H9 (cell line): ENCODE data around the gene GRK1. TPM values are rescaled to one million over a fixed set of nuclear protein-coding genes. Genes with fewer than 3 reads are reported as not detected.

Experiments used
- DNase-seq: peaks from one replicate; pipeline ENCODE4 v3.0.0-alpha.2; 2017
- H2AFZ ChIP-seq: one replicate; pipeline ENCODE4 v1.6.1; 2013; ENCODE audit warnings: mild to moderate bottlenecking, low read length, control low read depth, moderate library complexity
- H2AK5ac ChIP-seq: 2 replicates; pipeline ENCODE4 v1.6.1; 2013; ENCODE audit warnings: low read length, control low read depth, mixed read lengths; ENCODE audit not compliant: insufficient read length
- H2BK120ac ChIP-seq: one replicate; pipeline ENCODE4 v1.6.1; 2013; ENCODE audit warnings: low read depth, mild to moderate bottlenecking, low read length, control low read depth, inconsistent platforms; ENCODE audit not compliant: poor library complexity, severe bottlenecking
- H2BK12ac ChIP-seq: 2 replicates; pipeline ENCODE4 v1.6.1; 2013; ENCODE audit warnings: low read length, control low read depth, mixed read lengths, low read depth; ENCODE audit not compliant: insufficient read length
- H2BK15ac ChIP-seq: 2 replicates; pipeline ENCODE4 v1.6.1; 2013; ENCODE audit warnings: low read depth, low read length, control low read depth
- H2BK20ac ChIP-seq: one replicate; pipeline ENCODE4 v1.6.1; 2013; ENCODE audit warnings: low read depth, mild to moderate bottlenecking, low read length, control low read depth, inconsistent platforms; ENCODE audit not compliant: poor library complexity, severe bottlenecking
- H2BK5ac ChIP-seq: 2 replicates; pipeline ENCODE4 v1.6.1; 2013; ENCODE audit warnings: low read length, control low read depth, mixed read lengths; ENCODE audit not compliant: insufficient read length
- H3K14ac ChIP-seq: 2 replicates; pipeline ENCODE4 v1.6.1; 2013; ENCODE audit warnings: low read length, control low read depth; ENCODE audit not compliant: insufficient read depth
- H3K18ac ChIP-seq: 2 replicates; pipeline ENCODE4 v1.6.1; 2013; ENCODE audit warnings: low read depth, mild to moderate bottlenecking, mixed read lengths, low read length, control low read depth; ENCODE audit not compliant: insufficient read length
- H3K23ac ChIP-seq: 2 replicates; pipeline ENCODE4 v1.6.1; 2013; ENCODE audit warnings: low read length, control low read depth, mixed read lengths, low read depth; ENCODE audit not compliant: insufficient read length
- H3K23me2 ChIP-seq: 2 replicates; pipeline ENCODE4 v1.6.1; 2013; ENCODE audit warnings: low read depth, mild to moderate bottlenecking, mixed read lengths, low read length, control low read depth; ENCODE audit not compliant: insufficient read length, poor library complexity, severe bottlenecking
- H3K27ac ChIP-seq: 2 replicates; pipeline ENCODE4 v1.5.1; 2013; ENCODE audit warnings: low read length, control low read depth, mixed read lengths, low read depth; ENCODE audit not compliant: insufficient read length
- H3K27me3 ChIP-seq: 2 replicates; pipeline ENCODE4 v1.6.1; 2013; ENCODE audit warnings: low read length, control low read depth, inconsistent platforms; ENCODE audit not compliant: insufficient read depth
- H3K4ac ChIP-seq: 2 replicates; pipeline ENCODE4 v1.6.1; 2013; ENCODE audit warnings: low read depth, mild to moderate bottlenecking, control low read depth, inconsistent platforms, low read length, moderate library complexity
- H3K4me1 ChIP-seq: 2 replicates; pipeline ENCODE4 v1.6.1; 2013; ENCODE audit warnings: low read length, control low read depth, inconsistent platforms; ENCODE audit not compliant: insufficient read depth
- H3K4me2 ChIP-seq: 2 replicates; pipeline ENCODE4 v1.6.1; 2013; ENCODE audit warnings: low read length, control low read depth, mixed read lengths; ENCODE audit not compliant: insufficient read length, insufficient read depth
- H3K56ac ChIP-seq: 2 replicates; pipeline ENCODE4 v1.6.1; 2013; ENCODE audit warnings: low read depth, mild to moderate bottlenecking, mixed read lengths, low read length, control low read depth; ENCODE audit not compliant: insufficient read length
- H3K79me1 ChIP-seq: 2 replicates; pipeline ENCODE4 v1.6.1; 2013; ENCODE audit warnings: low read depth, mild to moderate bottlenecking, moderate library complexity, low read length, control low read depth, inconsistent platforms; ENCODE audit not compliant: insufficient read depth, poor library complexity, severe bottlenecking
- H3K79me2 ChIP-seq: 2 replicates; pipeline ENCODE4 v1.6.1; 2013; ENCODE audit warnings: low read length, control low read depth, inconsistent platforms; ENCODE audit not compliant: insufficient read depth
- H3K9ac ChIP-seq: 2 replicates; pipeline ENCODE4 v1.6.1; 2013; ENCODE audit warnings: low read length, control low read depth, mixed read lengths; ENCODE audit not compliant: insufficient read length; ENCODE audit errors: extremely low read depth
- H3K9me3 ChIP-seq: one replicate; pipeline ENCODE4 v1.6.1; 2013; ENCODE audit warnings: low read depth, low read length, inconsistent platforms; ENCODE audit not compliant: control insufficient read depth
- H3T11ph ChIP-seq: one replicate; pipeline ENCODE4 v1.6.1; 2013; ENCODE audit warnings: mild to moderate bottlenecking, low read length, control low read depth, inconsistent platforms
- H4K20me1 ChIP-seq: one replicate; pipeline ENCODE4 v1.6.1; 2013; ENCODE audit not compliant: control insufficient read depth, insufficient read length, insufficient read depth
- H4K5ac ChIP-seq: 2 replicates; pipeline ENCODE4 v1.6.1; 2013; ENCODE audit warnings: low read depth, mild to moderate bottlenecking, mixed read lengths, low read length, control low read depth; ENCODE audit not compliant: insufficient read length
- H4K8ac ChIP-seq: replicated peaks from 2 replicates; pipeline ENCODE4 v1.6.1; 2013; ENCODE audit warnings: low read length, control low read depth, mixed read lengths, low read depth; ENCODE audit not compliant: insufficient read length
- H4K91ac ChIP-seq: 2 replicates; pipeline ENCODE4 v1.6.1; 2013; ENCODE audit warnings: low read depth, mild to moderate bottlenecking, moderate library complexity, mixed read lengths, low read length, control low read depth; ENCODE audit not compliant: insufficient read length
- H3K27ac Mint-ChIP-seq, 3 experiments: 2 replicates in 2 of 3; 3 replicates in 1 of 3; pipeline ENCODE4 v1.8.0; 2020 to 2021; ENCODE audit warnings: mixed read lengths in 3 of 3, mild to moderate bottlenecking in 1 of 3, moderate library complexity in 1 of 3
- H3K27me3 Mint-ChIP-seq: 2 replicates; pipeline ENCODE4 v1.8.0; 2021; ENCODE audit warnings: low read depth, mild to moderate bottlenecking, moderate library complexity, mixed read lengths
- H3K36me3 Mint-ChIP-seq, 3 experiments: 2 replicates in 2 of 3; 3 replicates in 1 of 3; pipeline ENCODE4 v1.8.0; 2020 to 2021; ENCODE audit warnings: low read depth in 3 of 3, mixed read lengths in 3 of 3; ENCODE audit not compliant: insufficient read depth in 1 of 3
- H3K4me1 Mint-ChIP-seq, 2 experiments: 2 replicates each; pipeline ENCODE4 v1.8.0; 2020; ENCODE audit warnings: mixed read lengths in 2 of 2
- H3K4me3 Mint-ChIP-seq, 2 experiments: 2 replicates in 1 of 2; 3 replicates in 1 of 2; pipeline ENCODE4 v1.8.0; 2020 to 2021; ENCODE audit warnings: mild to moderate bottlenecking in 2 of 2, mixed read lengths in 2 of 2, moderate library complexity in 1 of 2
- H3K9me3 Mint-ChIP-seq, 2 experiments: 2 replicates in 1 of 2; 3 replicates in 1 of 2; pipeline ENCODE4 v1.8.0; 2020; ENCODE audit warnings: mild to moderate bottlenecking in 2 of 2, mixed read lengths in 2 of 2, moderate library complexity in 1 of 2
- WGBS: extraction: QIAGEN DNeasy Blood & Tissue Kit; methylation state at CpG from one replicate; pipeline ENCODE4 v1.1.7; 2013; ENCODE audit warnings: missing lambda C conversion rate, low lambda C conversion rate, mixed read lengths; ENCODE audit not compliant: insufficient read length; ENCODE audit errors: extremely low coverage; 5-methylcytosine and 5-hydroxymethylcytosine counted together
- total RNA-seq: library from RNA; stranded (reverse); gene quantifications from 2 replicates; pipeline ENCODE4 v1.2.1, GENCODE V29; 2021
- TF ChIP-seq, protein P1 (sequence below): fragments of 200-600 bp; sonication (generic); conservative IDR thresholded peaks from 3 replicates; pipeline ENCODE4 v1.8.0; 2021; ENCODE audit warnings: antibody characterized with exemption, mild to moderate bottlenecking

The GRK1 gene
- total RNA-seq, 1 experiment from 2014 or later: 0.31 TPM

DNA sequence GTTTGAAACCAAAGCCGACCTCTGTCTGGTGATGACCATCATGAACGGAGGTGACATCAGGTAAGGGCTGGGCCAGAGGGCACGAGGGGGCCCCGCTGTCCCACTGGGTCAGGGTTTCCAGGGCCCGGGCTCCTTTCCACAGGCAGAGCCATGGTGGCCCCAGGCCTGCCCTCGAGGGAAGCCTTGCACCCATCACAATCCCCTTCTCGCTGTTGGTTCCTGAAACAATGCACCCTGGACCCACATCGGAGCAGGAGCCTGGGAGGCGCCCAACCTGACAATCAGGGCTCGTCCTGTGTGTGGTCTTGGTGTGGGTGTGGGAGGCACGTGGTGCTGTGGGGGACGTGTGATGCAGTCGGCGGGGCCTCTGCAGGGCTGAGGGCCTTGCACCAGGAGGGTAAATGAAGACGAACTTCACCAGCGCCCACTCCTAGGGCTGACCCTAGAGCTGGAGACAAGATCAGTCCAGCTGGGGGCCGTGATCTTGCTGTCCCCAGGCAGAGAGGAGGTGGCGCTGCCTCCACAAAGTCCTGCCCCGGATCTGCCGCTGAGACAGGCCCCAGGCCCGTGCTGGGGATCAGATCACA lies 2.8 kb downstream of the GRK1 start:
- Histone ChIP-seq H3K18ac (no peak overlapping the region), H3K23ac (no peak overlapping the region), H3K79me1 (no peaks in the 10 kb centered on the region), H2BK5ac (no peak overlapping the region), H3K4ac (no peak overlapping the region), H3K4me2 (no peak overlapping the region), H2BK120ac (no peak overlapping the region), H3K23me2 (no peaks in the 10 kb centered on the region), H4K20me1 (no peaks in the 10 kb centered on the region), H2AK5ac (no peak overlapping the region), H4K91ac (no peak overlapping the region), H3K27ac (no peak overlapping the region), H4K8ac (no peak overlapping the region), H3K27me3 (no peaks in the 10 kb centered on the region), H3T11ph (no peak overlapping the region), H4K5ac (no peak overlapping the region), H3K79me2 (no peaks in the 10 kb centered on the region), H3K9me3 (no peaks in the 10 kb centered on the region), H2BK20ac (no peak overlapping the region), H3K56ac (no peak overlapping the region), H3K4me1 (no peaks in the 10 kb centered on the region), H3K9ac (no peak overlapping the region), H2AFZ (no peak overlapping the region), H2BK12ac (no peak overlapping the region), H3K14ac (no peak overlapping the region; the same call in 1 of the 2 replicates), H2BK15ac (no peak overlapping the region)
- WGBS: no CpG with 5 or more reads among the region's 21 CpGs
- Mint-ChIP-seq H3K27me3 (no peaks in the 10 kb centered on the region), H3K9me3 (no peaks in the 10 kb centered on the region), H3K4me3 (no peak overlapping the region), H3K4me1 (peaks cover 0 to 6% of the 10 kb centered on the region in 2 experiments; a peak in 2 of 4 replicates), H3K36me3 (no peaks in the 10 kb centered on the region; a peak in 1 of 7 replicates), H3K27ac (peak overlapping the region in 1 of 3 experiments; percentile 70; a peak in 3 of 7 replicates)
- TF ChIP-seq, protein P1, sequence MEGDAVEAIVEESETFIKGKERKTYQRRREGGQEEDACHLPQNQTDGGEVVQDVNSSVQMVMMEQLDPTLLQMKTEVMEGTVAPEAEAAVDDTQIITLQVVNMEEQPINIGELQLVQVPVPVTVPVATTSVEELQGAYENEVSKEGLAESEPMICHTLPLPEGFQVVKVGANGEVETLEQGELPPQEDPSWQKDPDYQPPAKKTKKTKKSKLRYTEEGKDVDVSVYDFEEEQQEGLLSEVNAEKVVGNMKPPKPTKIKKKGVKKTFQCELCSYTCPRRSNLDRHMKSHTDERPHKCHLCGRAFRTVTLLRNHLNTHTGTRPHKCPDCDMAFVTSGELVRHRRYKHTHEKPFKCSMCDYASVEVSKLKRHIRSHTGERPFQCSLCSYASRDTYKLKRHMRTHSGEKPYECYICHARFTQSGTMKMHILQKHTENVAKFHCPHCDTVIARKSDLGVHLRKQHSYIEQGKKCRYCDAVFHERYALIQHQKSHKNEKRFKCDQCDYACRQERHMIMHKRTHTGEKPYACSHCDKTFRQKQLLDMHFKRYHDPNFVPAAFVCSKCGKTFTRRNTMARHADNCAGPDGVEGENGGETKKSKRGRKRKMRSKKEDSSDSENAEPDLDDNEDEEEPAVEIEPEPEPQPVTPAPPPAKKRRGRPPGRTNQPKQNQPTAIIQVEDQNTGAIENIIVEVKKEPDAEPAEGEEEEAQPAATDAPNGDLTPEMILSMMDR: no peak
- DNase-seq: no peak
